NCI-H1048 (cell line): ENCODE measurements around the gene TNFSF9.
A peak's percentile ranks its signal among the peaks of the same experiment; 100 is the strongest.

Experiments
- DNase-seq: peaks from one replicate; lab custom pipeline; 2025; lab: John Stamatoyannopoulos, UW

Gene TNFSF9, protein sequence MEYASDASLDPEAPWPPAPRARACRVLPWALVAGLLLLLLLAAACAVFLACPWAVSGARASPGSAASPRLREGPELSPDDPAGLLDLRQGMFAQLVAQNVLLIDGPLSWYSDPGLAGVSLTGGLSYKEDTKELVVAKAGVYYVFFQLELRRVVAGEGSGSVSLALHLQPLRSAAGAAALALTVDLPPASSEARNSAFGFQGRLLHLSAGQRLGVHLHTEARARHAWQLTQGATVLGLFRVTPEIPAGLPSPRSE

DNA sequence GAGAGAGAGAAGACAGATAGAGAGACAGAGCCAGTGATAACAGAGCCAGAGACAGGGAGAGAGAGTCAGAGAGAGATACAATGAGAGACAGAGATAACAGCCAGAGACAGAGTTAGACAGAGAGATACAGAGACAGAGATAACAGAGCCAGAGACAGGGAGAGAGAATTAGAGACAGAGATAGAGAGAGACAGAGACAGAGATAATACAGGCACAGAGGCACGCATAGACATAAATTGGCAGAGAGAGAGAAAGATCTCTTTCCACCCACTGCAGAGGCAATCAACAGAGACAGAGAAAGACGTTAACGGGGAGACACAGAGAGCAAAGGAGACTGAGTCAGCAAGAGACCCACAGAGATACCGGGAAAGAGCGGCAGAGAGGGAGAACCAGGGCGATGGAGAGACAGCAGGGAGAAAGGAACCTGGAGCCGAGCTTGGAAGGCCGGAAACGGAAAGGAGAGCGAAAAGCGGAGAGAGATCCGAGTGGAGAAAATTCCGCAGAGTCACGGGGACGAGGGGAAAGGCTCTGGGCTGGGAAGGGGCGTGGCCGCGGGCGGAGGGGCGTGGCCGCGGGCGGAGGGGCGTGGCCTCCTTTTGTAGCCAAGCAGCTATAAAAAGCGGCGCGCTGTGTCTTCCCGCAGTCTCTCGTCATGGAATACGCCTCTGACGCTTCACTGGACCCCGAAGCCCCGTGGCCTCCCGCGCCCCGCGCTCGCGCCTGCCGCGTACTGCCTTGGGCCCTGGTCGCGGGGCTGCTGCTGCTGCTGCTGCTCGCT, at the start of gene TNFSF9:
TSS of gene TNFSF9 (plus strand) at position 641 of the 777 bp plus-strand sequence. CDS start at position 652, 11 bp downstream.
- DNase-seq = peak; percentile 60

- no peak for DNase-seq
Measured at GRCh38 chr19:6481541-6482342, 49.1 kb upstream of the TNFSF9 start, which contains the start of gene DENND1C. DENND1C (minus strand) TSS chr19:6481787; CDS start chr19:6481695, 92 bp downstream.

GRCh38 chr19:6482343-6482686, 48.5 kb upstream of the TNFSF9 start:
- DNase-seq = no peak

DNA sequence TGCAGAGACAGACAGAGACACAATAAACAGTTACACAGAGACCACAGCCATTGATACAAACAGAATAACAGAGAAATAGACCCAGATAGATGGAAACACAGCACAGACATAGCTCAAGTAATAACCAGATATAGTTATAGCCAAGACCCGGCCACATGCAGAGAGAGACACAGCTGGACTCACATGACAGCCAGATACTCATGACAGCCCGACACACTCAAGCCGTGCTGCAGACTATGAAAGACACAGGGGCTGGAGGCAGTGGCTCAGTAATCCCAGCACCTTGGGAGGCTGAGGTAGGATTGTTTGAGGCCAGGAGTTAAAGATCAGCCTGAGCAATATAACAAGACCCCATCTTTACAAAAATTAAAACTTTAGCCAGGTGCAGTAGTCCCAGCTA, 47.6 kb upstream of the TNFSF9 start:
- no peak for DNase-seq

DNA sequence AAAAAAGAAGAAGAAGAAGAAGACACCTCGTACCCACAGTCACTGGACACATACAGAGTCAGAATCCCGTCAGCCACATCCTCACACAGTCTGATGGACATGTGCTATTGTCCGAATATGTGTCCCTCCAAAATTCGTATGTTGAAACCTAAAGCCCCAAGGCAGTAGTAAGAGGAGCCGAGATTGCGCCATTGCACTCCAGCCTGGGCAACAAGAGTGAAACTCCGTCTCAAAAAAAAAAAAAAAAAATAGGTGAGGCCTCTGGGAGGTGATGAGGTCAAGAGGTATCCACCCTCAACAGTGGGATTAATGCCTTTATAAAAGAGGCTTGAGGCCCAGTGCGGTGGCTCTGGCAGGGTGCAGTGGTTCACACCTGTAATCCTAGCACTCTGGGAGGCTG, 46.6 kb upstream of the TNFSF9 start:
- DNase-seq = no peak

DNA sequence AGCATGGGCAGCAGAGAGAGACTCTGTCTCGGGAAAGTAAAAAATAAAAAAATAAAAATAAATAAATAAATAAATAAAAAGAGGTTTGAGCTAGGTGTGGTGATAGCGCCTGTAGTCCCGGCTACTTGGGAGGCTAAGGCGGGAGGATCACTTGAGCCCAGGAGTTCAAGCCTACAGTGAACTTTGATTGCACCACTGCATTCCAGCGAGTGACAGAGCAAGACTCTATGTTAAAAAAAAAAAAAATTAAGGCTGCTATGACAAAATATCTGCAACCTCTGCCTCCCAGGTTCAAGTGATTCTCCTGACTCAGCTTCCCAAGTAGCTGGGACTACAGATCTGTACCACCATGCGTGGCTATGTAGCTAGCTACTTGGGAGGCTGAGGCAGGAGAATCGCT, 46.0 kb upstream of the TNFSF9 start:
- no peak for DNase-seq

DNA sequence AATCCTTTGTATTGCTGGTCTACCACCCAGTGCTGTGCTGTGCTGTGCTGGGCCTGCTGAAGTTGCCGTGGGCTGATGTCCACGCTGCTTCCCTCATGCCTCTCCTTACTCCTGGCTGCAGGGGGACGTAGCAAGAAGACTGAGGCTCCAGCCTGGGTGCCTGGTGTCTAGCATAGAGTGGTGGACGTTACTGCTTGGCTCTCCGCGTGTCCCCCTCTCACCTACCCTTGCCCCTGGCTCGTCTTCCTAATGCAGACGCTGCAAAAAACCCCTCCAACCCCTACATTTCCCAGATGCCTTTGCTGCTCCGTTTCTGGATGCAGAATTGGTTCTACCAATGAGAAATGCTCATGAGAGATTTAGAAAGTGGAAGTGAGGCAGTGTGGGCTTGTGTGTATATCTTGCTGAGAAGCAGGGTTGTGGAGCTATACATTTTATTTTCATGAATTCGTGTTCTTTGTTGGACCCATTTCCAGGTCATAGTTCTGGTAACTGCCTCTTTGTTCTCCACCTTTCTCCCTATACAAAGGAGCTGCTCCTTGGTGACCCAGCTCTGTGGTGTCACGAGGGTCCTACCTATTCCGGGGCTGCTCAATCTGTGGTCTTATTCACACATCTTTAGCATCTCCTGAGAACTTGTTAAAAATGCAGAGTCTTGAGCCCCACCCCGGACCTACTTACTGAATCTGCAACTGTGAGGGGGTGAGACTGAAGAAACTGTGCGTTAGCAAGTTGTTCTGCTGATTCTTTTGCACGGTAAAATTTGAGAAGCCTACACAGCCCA, 41.4 kb upstream of the TNFSF9 start:
- DNase-seq = no peak

GRCh38 chr19:6490134-6490533, 40.7 kb upstream of the TNFSF9 start:
- no peak for DNase-seq

DNA sequence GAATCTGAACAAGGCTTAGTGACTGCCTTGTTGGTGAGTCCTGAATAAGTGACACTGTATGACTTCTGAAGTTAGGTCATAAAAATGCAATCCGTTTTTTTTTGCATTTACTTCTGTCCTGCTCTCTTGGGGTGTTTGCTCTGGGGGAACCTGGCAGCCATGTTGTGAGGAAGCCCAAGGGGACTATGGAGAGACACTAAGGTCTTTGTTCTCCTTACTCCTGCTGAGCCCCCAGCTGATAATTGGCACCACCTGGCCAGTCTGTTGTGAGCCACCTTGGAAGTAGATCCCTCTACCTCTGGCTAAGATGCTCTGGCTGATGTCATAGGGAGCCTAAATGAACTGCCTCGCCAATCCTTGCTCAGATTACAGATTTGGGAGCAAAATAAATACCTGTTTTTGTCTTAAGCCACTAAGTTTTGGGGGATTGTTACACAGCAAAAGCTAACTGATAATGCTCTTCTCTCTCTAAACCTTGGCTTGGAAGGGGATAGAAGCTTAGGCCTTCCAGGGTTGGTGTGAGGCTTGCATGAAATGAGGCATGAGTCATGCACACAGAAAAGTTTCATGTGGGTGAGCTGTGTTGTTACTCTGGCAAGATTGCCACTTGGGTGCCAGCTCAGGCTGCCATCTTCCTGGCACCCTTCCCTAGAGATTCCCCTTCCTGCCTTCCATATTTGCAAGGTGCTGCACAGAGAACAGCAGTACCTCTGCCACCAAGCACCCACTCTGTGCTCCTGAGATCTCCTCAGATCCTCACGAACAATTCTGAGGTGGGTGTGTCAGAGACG, 38.8 kb upstream of the TNFSF9 start:
- DNase-seq = no peak

DNA sequence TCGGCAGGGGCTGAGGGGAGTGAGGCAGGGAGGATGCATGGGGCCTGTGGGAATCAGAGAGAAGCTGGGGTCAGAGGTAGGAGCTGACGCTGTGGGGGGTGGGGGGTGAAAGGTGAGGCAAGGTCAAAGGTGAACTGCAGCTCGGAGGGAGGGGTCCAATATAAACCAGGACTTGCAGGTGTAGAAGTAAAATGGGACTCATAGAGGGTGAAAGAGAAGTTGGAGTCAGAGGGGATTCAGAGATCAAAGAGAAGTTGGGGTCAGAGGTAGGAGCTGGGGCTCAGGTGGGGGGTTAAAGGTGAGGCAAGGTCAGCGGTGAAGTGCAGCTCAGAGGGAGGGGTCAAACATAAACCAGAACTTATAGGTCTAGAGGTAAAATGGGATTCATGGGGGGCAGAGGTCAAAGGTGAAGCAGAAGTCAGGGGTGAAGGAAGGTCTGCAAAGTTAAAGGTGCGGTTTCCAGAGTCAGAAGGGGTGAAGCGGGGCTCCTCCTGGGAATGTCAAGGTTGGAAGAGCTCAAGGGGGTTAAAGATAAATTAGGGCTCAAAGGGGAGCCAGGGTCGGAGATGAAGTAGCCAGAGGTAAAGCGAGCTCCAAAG, 36.3 kb upstream of the TNFSF9 start:
- DNase-seq = no peak

DNA sequence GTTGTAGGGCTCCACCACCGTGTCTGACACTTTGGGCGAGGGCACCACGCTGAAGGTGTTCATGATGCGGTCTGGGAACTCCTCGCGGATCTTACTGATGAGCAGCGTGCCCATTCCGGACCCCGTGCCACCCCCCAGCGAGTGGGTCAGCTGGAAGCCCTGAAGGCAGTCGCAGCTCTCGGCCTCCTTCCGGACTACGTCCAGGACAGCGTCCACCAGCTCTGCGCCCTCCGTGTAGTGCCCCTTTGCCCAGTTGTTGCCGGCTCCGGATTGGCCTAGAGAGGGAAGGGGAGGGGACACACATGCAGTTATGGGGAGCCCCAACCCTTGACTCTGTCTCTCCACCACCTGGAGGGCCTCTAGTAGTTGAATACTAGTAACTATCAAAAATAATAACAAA, 34.9 kb upstream of the TNFSF9 start:
- DNase-seq = no peak

- DNase-seq = no peak
Measured at GRCh38 chr19:6498294-6499036, 32.4 kb upstream of the TNFSF9 start.

DNA sequence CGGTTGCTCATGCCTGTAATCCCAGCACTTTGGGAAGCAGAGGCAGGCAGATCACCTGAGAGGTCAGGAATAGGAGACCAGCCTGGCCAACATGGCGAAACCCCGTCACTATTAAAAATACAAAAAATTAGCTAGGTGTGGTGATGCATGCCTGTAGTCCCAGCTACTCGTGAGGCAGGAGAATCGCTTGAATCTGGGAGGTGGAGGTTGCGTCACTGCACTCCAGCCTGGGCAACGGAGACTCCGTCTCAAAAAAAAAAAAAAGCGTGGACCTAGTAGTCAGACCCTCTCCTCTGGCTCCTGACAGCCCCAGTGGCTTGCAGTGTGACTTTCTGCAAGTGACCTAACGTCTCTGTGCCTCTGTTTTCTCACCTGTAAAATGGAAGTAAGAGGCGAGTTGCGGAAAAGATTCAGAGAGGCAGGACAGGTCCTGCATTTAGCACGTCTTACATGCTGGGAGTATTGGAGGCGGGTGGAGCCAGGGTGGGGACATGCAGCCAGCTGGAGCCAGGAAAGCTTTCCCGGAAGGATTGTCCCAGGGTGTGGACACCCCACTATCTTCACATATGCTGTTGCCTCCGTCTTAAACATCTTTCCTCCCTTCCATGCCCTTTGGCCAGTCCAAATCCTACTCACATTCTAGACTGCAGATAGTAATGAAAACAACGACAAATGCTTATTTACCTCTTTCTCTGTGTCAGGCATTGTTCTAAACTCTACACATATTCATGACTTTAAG, 31.6 kb upstream of the TNFSF9 start:
- DNase-seq = no peak

DNA sequence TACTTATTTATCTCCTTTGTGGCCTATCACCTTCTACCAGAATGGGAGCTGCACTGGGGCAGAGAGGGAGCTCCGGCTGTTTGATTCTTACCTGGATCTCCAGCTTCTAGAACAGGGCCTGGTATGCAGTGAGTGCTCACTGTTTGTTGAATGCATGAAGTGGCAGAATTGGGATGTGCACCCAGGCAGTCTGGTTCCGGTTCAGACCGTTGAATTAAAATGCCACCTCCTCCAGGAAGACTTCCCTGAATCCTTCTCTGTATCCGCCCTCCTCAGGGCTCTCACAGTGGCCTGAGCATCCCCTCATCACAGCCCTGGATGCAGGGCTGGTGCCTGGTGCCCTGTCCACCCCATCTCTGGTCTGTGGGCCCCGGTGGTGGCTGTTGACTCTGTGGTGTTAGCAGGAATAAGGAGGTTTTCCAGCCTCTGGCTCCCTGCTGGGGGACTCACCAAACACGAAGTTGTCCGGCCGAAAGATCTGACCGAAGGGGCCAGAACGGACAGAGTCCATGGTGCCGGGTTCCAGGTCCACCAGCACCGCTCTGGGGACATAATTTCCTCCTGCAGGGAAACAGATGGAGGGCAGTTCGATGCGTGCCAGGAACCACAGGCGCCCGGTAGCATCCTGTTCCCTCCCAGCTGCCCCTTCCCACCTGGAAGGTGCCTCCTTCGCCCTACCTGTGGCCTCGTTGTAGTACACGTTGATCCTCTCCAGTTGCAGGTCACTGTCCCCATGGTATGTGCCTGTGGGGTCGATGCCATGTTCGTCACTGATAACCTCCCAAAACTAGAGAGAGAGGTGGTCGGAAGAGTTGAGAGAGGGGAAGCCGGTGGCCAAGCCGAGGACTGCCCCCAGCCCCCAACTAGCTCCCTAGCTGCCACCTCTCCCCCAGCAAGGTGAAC, 29.7 kb upstream of the TNFSF9 start:
- DNase-seq = no peak

- DNase-seq = no peak
Measured at GRCh38 chr19:6501740-6502648, 28.8 kb upstream of the TNFSF9 start, which contains the start of gene TUBB4A. TUBB4A (minus strand) TSS chr19:6502309; CDS start chr19:6502212, 97 bp downstream.

- DNase-seq = no peak
Measured at GRCh38 chr19:6503407-6504201, 27.2 kb upstream of the TNFSF9 start.
